HG02798 (cell line): ENCODE data around the gene NUMBL.

Source experiments
- ATAC-seq: cut with Tn5 transposase; IDR thresholded peaks from one replicate; pipeline ENCODE4 v1.9.1; 2021; ENCODE audit warnings: mild to moderate bottlenecking; ENCODE audit not compliant: unreplicated experiment, poor library complexity

The NUMBL gene

DNA sequence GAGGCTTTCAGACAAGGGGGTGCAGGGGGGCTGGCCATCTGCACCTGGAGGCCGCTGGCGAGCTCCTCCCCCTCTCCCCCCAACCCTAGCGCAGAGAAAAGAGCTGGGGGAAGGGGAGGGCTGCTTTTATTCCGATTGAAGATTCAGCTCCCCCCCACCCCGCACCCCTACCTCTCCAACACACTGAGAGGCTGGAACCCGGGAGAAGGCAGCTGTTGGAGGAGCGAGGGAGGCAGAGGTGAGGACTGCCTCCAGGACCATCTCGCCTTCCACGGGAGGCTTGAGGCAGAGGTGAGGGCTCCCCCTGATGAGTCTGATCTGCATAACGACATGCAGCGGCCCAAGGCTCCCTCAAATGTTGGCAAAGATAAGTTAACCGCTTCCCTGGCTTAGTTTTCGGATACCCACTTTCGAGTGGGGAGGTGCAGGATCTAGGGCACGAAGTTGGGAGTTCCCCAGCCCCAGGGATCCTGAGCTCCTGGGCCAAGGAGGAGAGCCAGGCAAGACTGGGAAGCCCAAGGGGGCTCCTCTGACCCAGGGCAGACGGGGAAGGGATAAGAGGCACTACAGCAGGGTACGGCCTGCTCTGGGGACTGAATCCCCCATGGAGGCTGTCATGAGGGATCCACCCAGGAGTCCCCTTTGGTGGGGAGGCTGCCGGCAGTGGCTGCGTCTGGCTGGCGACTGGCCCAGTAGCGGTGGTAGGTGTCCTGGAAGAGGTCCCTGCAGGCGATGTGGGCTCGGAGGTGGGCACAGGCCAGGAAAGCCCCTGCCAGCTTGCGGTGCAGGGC lies 1.2 kb upstream of the NUMBL start:
- no peak for ATAC-seq

DNA sequence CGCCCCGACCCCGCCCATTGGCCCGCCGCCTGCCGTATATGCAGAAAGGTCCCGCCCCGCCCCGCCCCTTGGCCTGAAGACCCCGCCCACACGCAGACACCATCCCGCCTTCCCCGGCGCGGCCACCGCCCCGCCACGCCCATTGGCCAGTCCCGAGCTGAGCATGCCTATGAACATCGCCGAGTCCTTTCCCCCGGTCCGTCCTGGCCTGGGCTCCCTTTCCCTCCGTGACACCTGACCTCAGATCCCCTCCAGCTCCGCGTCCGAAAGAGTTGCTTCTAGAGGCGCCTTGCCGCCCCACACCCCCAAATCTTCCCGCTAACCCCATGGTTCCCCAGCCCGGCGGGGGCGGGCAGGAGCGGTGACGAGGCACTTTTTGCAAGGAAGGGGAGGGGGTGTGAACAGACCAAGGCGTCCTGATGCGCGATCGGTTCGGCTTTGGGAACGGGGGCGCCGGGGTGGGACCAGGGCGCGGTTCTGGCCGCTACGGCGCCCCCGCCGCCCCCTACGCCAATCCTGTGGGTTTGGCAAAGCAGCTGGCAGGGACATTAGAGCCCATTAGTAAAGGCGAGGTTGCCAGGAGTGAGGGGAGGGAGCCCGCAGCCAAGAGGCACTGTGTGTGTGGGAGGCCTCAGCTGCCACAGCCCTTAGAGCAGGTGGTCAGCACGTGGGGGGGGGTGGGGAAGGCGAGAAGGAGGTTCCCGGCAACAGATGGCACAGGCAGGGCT lies 406 bp upstream of the NUMBL start:
- ATAC-seq: peak; percentile 69

DNA sequence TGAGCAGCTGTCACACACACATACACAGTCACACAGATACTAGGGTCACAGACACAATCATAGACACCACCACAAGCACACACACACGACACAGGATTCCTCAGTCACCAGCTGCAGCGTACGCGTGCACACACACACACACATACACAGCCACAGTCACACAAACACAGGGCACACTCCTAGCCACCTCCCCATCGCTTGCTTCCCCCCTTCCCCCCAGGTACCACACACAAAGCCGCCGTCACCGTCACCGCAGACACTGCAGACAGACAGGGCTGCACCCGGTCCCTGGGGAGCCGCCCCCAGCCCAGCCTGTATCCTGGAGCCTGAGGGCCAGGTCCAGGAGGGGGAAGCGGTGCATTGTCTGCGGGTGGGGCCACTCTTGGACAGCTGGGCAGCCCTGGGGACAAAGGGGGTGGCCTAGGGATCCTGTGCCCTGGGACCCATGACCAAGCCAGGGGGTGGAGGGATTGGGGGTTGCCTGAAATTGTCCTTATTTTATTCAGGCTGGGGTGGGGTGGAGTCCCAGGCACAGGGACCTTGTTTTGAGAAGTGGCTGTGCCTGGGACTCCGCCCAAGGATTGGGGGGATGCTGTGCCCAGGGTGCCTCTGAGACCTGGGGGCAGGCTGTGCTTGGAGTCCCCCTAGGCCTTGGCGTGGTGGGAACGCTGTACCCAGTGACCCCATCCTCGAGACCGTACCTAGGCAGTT lies 957 bp downstream of the NUMBL start:
- no peak for ATAC-seq

DNA sequence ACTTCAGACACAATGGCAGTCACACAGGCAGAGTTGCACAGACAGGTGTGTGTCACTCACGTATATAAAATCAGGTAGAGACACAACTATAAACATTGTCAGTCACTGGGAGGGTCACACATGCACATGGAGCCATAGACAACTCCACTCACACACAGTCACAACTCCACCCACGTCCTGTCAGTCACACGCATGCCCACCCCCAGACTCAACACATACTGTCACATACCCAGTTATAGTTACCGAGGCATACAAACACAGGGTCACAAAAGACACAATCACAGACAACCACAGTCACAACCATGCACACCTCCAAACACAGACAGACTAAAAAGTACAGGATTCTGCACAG lies 1.5 kb downstream of the NUMBL start:
- ATAC-seq: no peak

DNA sequence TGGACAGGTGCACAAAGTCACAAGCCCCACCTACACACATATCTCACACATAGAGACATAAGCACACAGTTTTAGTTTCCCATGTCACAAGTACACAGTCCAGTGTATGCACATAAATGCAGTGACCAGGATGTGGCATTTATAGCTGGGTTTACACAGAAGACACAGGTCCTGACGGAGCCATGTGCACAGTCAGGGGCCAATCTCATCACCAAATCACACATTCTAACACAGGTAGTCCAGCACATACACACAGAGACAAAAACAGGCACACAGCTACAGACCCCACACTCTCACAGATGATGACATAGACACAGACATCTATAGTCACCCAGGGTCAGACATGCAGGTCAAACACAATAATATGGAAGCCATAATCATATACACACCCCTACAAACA lies 2.1 kb downstream of the NUMBL start:
- ATAC-seq: no peak

DNA sequence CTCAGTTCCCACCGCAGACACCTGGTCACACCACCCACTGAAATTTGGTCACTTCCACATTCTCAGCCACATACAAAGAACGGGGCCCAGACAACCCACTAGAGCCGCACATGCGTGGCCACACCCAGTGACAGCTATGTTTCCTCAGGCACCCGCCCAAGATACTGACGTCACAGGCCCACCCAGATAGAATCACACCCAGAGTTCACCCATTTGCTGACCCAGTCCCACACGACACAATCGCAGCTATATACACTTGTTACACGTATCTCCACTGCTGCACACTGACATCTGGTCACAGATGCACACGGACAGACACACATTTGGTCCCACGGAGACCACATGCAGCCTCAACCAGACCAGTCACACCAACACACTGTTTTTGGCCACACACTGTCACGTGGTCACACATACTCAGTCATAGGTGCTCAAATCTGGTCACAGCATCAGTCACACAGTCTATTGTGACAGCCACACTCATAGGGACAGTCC lies 2.9 kb downstream of the NUMBL start:
- peak; percentile 39 for ATAC-seq

DNA sequence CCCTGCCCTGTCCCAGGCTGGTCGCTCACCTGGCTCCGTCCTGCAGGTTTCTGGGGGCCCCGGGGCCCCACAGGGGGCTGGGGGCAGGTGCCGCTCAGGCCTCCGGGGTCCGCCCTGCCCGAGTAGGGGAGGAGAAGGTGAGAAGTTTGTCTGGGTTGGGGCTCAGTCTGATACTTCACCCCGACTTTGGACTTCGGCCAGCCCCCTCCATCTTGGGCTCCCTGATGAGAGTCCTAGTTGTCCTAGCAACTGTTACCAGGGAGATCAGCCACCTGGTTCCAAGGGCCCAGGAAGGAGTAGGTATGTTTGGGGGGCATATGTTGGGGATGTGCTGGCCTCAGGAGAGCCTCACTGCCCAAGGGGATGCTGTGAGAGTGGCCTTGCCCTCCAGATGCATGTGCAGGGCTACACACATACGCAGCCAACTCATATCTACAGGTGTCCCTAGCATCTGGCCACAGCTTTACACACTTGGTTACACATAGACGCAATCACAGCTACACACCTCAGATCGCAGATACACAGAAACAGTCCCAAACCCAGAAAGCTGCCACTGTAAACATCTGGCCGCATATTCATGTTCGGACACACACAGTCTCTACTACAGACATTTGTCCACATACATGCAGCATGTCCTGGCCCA lies 3.4 kb downstream of the NUMBL start:
- ATAC-seq: no peak

DNA sequence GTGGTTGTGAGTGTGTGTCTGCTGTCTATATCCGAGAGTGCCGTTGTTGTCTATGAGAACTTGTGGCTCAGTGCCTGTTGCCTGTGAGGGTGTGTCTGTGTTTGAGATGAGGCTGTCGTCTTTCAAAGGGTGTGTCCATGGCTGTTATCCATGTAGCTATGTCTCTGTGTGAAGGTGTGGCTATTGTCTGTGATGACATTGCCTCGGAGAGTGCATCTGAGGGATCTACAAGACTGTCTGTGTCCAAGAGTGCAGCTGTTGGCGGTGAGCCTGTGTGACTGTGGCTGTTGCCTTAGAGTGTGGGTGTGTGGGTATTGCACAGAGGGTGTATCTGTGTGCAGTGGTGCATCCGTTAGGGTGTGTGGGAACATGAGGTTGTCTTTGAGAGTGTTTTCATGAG lies 4.9 kb downstream of the NUMBL start:
- ATAC-seq: no peak

DNA sequence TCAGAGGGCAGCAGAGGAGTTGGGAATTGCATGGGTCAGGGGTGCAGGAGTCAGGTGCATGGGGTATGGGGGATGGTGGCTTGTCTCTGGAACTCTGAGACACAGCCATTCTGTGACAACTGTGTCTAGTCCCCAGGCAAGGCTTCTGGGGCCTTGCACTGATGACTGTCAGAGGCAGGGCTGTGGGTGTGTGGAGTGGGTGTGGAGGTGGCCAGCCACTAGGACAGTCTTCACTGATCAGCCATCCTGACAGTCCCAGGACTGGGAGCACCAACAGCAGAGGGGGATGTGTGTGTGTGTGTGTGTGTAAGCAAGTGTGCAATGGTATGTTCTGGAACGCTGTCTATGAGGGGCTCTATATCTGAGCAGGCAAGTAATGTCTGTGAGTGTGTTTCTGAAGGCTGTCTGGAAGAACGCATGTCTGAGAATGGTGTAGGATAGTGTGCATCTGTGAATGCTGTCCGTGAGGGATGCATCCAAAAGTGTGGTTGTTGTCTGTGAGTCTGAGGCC lies 5.4 kb downstream of the NUMBL start:
- no peak for ATAC-seq

DNA sequence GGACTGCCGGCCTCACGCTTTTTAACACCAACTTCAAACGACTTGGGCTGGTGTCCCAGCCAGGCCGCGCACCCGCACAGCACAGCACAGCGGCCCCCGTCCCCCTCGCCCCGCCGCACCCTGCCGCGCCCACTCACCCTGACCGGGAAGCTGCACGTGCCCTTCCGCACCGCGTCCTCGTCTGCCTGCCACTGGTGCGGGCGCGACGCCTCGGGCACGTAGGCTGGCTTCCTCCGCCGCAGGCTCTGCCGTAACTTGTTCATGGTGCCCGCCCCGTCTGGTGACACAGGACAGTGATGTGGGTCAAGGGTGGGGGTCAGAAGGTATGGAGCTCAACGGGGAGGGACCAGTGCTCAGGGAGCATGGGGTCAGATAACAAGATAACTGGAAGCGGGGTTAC lies 6.2 kb downstream of the NUMBL start:
- no peak for ATAC-seq

DNA sequence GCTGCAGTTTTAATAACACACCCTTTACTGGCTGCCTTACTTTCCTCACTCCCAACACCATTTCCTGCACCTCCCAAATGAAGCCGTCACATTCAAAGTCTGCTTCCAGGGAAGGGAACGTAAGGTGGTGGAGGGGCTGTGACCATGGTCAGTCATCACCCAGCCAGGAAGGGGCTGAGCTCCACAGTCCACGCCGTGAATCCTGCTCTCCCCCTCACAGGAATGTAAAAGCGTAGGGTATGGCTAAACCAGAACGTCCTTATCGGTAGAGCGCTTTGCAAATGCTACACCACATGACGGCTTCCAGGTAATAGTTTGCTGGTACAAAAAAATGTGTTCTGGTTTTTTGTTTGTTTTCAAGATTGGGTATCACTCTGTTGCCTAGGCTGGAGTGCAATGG lies 7.0 kb downstream of the NUMBL start:
- no peak for ATAC-seq

DNA sequence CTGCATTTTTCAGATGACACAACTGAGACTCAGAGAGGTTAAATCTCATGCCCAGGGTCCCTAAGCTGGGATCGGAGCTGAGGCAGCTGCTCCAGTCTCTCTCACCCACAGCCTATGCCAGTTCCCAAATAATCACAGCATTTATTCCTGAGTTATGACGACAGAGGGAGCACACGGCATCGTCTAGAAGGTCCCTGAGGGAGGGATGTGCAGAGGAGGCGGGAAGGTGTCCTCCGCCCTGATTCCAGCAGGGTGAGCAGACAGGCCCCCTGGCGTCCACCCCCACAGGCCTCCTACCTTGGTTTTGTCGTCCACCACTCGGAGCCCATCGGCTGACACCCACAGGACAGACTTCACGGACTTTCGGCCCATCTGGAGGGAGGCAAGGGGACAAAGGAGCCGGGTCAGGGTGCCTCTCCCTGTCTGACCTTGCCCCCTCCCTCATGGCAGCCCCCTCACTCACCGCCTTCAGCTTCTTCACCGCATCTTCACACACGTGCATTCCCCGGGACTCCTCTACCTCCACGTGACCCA lies 8.0 kb downstream of the NUMBL start:
- ATAC-seq: no peak

DNA sequence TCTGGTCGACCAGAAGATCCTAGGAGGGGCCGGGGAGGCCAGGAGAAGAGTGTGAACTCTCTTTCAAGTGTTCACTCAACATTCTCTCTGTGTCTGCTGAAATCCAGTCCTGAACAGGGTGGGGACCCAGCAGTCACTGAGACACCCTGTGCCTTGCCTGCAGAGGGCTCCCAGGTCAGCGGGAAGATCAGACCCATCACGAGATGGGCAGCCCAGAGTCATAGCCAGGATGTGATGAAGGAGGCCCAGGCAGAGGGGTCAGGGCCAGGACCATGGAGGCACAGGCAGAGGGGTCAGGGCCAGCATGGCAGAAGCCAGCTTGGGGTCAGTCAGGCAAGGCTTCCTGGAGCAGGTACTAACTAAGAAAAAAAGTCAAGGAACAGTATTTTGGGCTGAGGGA lies 9.4 kb downstream of the NUMBL start:
- no peak for ATAC-seq

DNA sequence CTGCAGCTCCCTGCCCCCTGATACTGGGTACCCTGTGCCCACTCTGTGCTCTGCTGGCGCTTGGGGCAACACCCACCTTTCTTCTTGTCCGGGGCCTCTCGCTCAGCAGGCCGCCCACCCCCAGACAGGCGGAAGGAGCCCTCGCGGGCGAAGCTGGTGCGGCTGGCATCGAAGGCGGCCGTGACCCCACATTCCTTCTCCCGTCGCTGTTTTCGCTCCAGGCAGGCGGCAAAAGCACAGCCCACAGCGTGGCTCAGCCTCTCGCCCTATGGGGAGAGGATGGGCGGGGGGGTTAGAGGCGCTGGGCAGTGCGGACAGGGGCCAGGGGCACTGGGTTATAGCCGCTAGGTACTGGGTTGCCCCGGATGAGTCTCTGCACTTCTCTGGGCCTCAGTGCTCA lies 13.3 kb downstream of the NUMBL start:
- ATAC-seq: no peak

DNA sequence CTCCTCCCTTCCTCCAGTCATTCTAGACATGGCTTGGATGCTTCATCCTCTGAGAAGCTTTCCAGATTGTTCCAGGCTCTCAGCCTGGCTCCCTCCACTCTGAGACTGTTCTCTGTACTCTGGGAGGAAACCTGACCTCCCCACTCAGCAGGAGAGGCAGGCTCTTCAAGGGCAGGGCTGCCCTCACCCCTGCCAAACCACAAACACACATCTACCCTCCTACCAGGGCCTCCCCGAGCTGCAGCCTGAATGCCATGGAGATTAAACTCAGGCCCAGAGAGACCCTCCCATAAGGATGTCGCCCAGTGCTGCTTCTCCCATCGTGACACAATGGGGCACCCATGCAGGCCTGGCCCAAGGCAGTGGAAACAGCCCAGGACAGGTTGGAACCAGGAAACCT lies 16.2 kb downstream of the NUMBL start:
- no peak for ATAC-seq

DNA sequence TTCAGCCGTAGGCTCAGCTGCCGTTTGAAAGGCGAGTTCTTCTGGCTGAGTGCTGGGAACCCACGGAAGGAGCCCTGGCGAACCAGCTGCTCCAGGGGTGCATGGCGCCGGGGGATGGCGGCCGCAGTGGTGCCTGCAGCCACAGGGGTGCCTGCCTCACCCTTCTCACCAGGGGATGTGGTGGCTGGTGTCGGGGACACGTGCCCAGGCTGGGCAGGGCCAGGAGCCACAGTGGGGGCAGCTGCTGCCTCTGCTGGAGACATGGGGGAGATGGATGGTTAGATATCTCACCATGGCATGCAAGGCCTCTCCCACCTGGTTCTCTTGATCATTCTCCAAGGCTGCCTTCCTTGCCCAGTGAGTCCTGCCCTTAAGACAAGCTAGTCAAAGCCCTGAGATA lies 17.1 kb downstream of the NUMBL start:
- no peak for ATAC-seq

DNA sequence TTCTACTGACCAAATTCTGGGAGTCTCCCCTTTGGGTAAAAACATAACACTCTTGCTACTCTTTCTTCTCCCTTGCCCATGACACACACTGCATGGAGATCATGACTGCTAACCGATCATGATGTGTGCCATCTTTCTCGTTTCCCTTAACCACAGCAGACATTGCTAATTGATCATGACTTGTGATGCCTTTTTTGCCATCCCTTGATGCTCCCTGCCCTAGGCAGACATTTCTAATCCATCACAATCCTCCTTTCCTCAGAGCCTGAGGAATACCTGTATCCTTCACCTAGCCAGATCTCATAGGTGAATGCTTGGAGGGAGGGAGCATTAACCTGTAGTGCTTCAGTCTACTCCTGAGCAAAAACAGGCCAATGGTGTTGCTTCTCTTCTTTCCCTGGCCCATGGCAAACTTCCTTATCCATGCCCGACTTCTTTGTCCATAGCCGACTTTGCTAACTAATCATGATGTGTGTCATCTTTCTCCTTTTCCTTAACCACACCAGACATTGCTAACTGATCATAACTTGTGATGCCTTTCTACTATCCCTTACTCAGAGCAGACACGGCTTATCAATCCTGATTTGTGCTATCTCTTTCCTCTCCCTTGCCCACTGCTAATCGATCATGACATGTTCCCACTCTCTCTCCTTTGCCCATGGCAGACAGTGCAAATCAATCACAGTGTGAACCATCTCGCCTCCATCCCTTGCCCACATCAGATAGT lies 17.7 kb downstream of the NUMBL start:
- ATAC-seq: no peak

DNA sequence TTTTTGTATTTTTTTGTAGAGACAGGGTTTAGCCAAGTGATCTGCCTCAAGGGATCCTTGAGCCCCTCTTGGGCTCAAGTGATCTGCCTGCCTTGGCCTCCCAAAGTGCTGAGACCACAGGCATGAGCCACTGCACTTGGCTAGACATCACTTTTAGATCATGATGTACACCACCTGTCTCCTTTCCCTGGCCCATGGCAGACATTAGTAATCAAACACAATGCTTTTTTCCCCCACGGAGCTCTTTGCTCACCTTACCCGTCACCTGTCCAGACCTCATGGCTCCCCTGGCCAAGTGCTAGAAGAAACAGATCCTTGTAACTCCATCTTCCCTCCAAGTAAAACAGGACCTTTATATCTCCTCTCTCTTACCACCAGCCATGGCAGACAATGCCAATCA lies 18.4 kb downstream of the NUMBL start:
- ATAC-seq: no peak

DNA sequence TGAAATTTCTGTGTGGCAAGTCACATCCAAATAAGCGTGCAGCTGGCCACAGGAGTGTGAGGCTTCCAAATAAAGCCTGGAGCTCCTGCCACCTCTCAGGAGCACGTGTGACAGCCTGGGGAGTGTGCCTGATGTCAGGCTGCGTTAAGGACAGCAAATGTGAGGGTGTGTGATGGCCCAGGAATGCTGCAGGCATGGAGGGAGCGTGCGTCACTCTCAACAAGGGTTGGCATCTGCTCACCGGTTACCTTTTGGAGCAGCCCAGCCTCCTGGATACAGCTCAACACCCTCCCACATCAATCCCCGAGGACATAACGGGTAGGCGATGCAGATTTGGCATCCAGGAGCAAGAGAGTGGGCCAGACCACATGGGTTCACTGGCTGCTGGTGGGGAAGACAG lies 19.0 kb downstream of the NUMBL start:
- no peak for ATAC-seq
